ENCODE results near the gene LGALS4.
"Not testable (repeated sequence)": the region's sequence is repeated elsewhere in the genome, so short reads cannot be mapped to it uniquely, and the experiment has no call there.

The LGALS4 gene

GRCh38 chr19:38842439-38843174 is 29.9 kb upstream of the LGALS4 start:
- DNase-seq = no peak

- no peak for DNase-seq
These were observed 29.2 kb upstream of the LGALS4 start for GRCh38 chr19:38841787-38842438.

- no peak for DNase-seq
These were observed 28.5 kb upstream of the LGALS4 start for GRCh38 chr19:38841180-38841766.

- DNase-seq = no peak
These were observed 27.8 kb upstream of the LGALS4 start for GRCh38 chr19:38840583-38840968.

GRCh38 chr19:38839816-38840582 is 27.3 kb upstream of the LGALS4 start:
- DNase-seq = no peak

GRCh38 chr19:38838986-38839761 is 26.4 kb upstream of the LGALS4 start:
- DNase-seq = no peak

GRCh38 chr19:38838208-38838985 is 25.7 kb upstream of the LGALS4 start:
- DNase-seq = no peak

GRCh38 chr19:38837656-38838121 is 24.9 kb upstream of the LGALS4 start:
- DNase-seq = no peak

- DNase-seq = no peak
These were observed 24.4 kb upstream of the LGALS4 start for GRCh38 chr19:38836983-38837626.

- DNase-seq = no peak
These were observed 23.6 kb upstream of the LGALS4 start for GRCh38 chr19:38836159-38836982.

GRCh38 chr19:38834590-38834989 is 21.8 kb upstream of the LGALS4 start:
- DNase-seq = no peak

GRCh38 chr19:38834104-38834490 is 21.4 kb upstream of the LGALS4 start:
- DNase-seq = no peak

- no peak for DNase-seq
These were observed 20.3 kb upstream of the LGALS4 start for GRCh38 chr19:38833092-38833425.

- peak; percentile 91 for DNase-seq
These were observed 18.4 kb upstream of the LGALS4 start for GRCh38 chr19:38831142-38831605.

- no peak for DNase-seq
These were observed 17.4 kb upstream of the LGALS4 start for GRCh38 chr19:38830039-38830733.

GRCh38 chr19:38829203-38829602 is 16.5 kb upstream of the LGALS4 start:
- not testable (repeated sequence) for DNase-seq

- DNase-seq = no peak
These were observed 14.3 kb upstream of the LGALS4 start for GRCh38 chr19:38826856-38827551.

GRCh38 chr19:38825936-38826335 is 13.2 kb upstream of the LGALS4 start:
- not testable (repeated sequence) for DNase-seq

Measured in fibroblast of skin of back (primary cell).